MCF 10A (cell line): ENCODE data around the gene PRCD. TPM values are rescaled to one million over a fixed set of nuclear protein-coding genes. Genes with fewer than 3 reads are reported as not detected.
"Not testable (repeated sequence)": the region's sequence is repeated elsewhere in the genome, so short reads cannot be mapped to it uniquely, and the experiment has no call there.

ENCODE experiments used
- BruUV-seq: library from RNA; stranded (reverse); fragments of 400-500 nt; replicated peaks from 2 replicates; lab custom pipeline; 2021; lab: Mats Ljungman, UMichigan
- CTCF ChIA-PET: fragments of 300-600 bp; sonication (Branson Sonifier 250); formaldehyde crosslinking; extraction: SDS; loops from one replicate; lab custom pipeline; 2021; ENCODE audit warnings: antibody characterized with exemption, inconsistent platforms; lab: Yijun Ruan, JAX
- POLR2A ChIA-PET: fragments of 300-600, 350-650 bp; sonication (Branson Sonifier 250); formaldehyde crosslinking; extraction: SDS; loops from one replicate; lab custom pipeline; 2020; ENCODE audit warnings: antibody characterized with exemption, inconsistent platforms; lab: Yijun Ruan, JAX
- DNase-seq: peaks from one replicate; pipeline ENCODE4 v3.0.0-alpha.2; 2018; ENCODE audit not compliant: unreplicated experiment
- H3K27ac Mint-ChIP-seq: one replicate; pipeline ENCODE4 v1.8.0; 2022; ENCODE audit warnings: mild to moderate bottlenecking, low read depth, mixed read lengths; ENCODE audit not compliant: unreplicated experiment
- H3K27me3 Mint-ChIP-seq: one replicate; pipeline ENCODE4 v1.8.0; 2022; ENCODE audit warnings: mixed read lengths; ENCODE audit not compliant: insufficient read depth, unreplicated experiment
- H3K36me3 Mint-ChIP-seq: one replicate; pipeline ENCODE4 v1.8.0; 2022; ENCODE audit warnings: mild to moderate bottlenecking, moderate library complexity, mixed read lengths; ENCODE audit not compliant: insufficient read depth, unreplicated experiment
- H3K4me1 Mint-ChIP-seq: one replicate; pipeline ENCODE4 v1.8.0; 2022; ENCODE audit warnings: mixed read lengths; ENCODE audit not compliant: insufficient read depth, unreplicated experiment
- H3K4me3 Mint-ChIP-seq: one replicate; pipeline ENCODE4 v1.8.0; 2022; ENCODE audit warnings: mild to moderate bottlenecking, moderate library complexity, mixed read lengths; ENCODE audit not compliant: unreplicated experiment
- H3K9me3 Mint-ChIP-seq: one replicate; pipeline ENCODE4 v1.8.0; 2022; ENCODE audit warnings: mixed read lengths; ENCODE audit not compliant: unreplicated experiment
- intact Hi-C: fragments of 100-400 bp; cut with micrococcal nuclease; formaldehyde crosslinking; loops from 2 replicates; pipeline ENCODE4 v1.14.1; 2022
- total RNA-seq: library from RNA; stranded (reverse); gene quantifications from 2 replicates; pipeline ENCODE4 v1.2.3, GENCODE V29; 2022
- TF ChIP-seq, protein P1 (sequence below): fragments of 200-600 bp; IDR thresholded peaks from one replicate; pipeline ENCODE4 v1.8.0; 2022; ENCODE audit warnings: antibody characterized with exemption, mild to moderate bottlenecking; ENCODE audit not compliant: unreplicated experiment

PRCD gene
- total RNA-seq, 1 experiment from 2014 or later = not detected

GRCh38 chr17:76506408-76507345 lies 33.2 kb upstream of the PRCD start:
- Mint-ChIP-seq H3K27ac (no peak overlapping the region), H3K9me3 (no peaks in the 10 kb centered on the region), H3K27me3 (peaks cover 14% of the 10 kb centered on the region), H3K4me1 (peaks cover 8% of the 10 kb centered on the region), H3K36me3 (no peaks in the 10 kb centered on the region), H3K4me3 (no peak overlapping the region)
- BruUV-seq = no TSS peak
- CTCF ChIA-PET = interaction anchor here (0.5 to 11.5 kb wide), 29 partner anchors 8 to 539 kb away, joined by 3 to 134 read pairs (median 4); partner anchors contain the start of genes AANAT, SPHK1 and ST6GALNAC2
- TF ChIP-seq, protein P1, sequence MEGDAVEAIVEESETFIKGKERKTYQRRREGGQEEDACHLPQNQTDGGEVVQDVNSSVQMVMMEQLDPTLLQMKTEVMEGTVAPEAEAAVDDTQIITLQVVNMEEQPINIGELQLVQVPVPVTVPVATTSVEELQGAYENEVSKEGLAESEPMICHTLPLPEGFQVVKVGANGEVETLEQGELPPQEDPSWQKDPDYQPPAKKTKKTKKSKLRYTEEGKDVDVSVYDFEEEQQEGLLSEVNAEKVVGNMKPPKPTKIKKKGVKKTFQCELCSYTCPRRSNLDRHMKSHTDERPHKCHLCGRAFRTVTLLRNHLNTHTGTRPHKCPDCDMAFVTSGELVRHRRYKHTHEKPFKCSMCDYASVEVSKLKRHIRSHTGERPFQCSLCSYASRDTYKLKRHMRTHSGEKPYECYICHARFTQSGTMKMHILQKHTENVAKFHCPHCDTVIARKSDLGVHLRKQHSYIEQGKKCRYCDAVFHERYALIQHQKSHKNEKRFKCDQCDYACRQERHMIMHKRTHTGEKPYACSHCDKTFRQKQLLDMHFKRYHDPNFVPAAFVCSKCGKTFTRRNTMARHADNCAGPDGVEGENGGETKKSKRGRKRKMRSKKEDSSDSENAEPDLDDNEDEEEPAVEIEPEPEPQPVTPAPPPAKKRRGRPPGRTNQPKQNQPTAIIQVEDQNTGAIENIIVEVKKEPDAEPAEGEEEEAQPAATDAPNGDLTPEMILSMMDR = peak; percentile 92
- peak; percentile 74 for DNase-seq
- POLR2A ChIA-PET = interaction anchor here (0.6 to 1.6 kb wide), 9 partner anchors 8 to 54 kb away, joined by 3 to 18 read pairs (median 3); partner anchors contain the start of genes AANAT and UBE2O
- intact Hi-C loops = loop anchor here (1.0 to 5.0 kb wide), 4 partner anchors 40 to 204 kb away; no protein-coding TSS in a partner anchor

DNA sequence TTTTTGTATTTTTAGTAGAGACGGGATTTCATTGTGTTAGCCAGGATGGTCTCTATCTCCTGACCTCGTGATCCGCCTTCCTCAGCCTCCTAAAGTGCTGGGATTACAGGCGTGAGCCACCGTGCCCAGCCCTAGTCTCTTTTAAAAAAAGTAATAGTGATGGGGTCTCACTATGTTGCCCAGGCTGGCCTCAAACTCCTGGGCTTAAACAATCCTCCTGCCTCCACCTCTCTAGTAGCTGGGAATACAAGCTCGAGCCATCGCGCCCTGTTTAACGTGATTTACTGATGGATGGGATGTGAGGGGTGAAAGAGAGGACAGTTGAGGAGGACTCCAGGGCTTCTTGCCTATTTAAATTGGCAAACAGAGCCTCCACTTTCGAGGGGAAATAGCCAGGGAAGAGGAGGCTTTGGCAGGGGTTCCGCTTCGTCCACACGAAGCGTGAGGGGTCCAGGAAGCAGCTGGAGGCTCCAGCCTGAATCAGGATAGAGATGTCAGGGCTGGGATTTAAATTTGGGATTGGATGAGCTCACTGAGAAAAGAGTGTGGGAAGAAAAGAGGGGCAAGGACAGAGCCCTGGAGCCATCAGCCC lies 31.3 kb upstream of the PRCD start:
- H3K4me1 Mint-ChIP-seq, H3K4me3 Mint-ChIP-seq, H3K27ac Mint-ChIP-seq, H3K36me3 Mint-ChIP-seq, POLR2A ChIA-PET, H3K9me3 Mint-ChIP-seq, DNase-seq, BruUV-seq: not testable (repeated sequence)
- CTCF ChIA-PET = interaction anchor here (0.6 to 11.5 kb wide), 10 partner anchors 14 to 2000 kb away, joined by 3 to 134 read pairs (median 4); partner anchors contain the start of gene AANAT
- intact Hi-C loops = loop anchor here (5.0 kb wide), 1 partner anchor 206 kb away; no protein-coding TSS in a partner anchor
- H3K27me3 Mint-ChIP-seq = peaks cover 14% of the 10 kb centered on the region

GRCh38 chr17:76510831-76511244 lies 29.0 kb upstream of the PRCD start:
- peaks cover 14% of the 10 kb centered on the region for H3K27me3 Mint-ChIP-seq
- H3K27ac Mint-ChIP-seq = no peak overlapping the region
- no peak overlapping the region for H3K4me3 Mint-ChIP-seq
- POLR2A ChIA-PET = interaction anchor here (0.7 to 1.2 kb wide), 4 partner anchors 9 to 36 kb away, joined by 3 read pairs; no protein-coding TSS in a partner anchor
- CTCF ChIA-PET = interaction anchor here (0.9 to 11.5 kb wide), 5 partner anchors 9 to 52 kb away, joined by 3 to 134 read pairs (median 3); partner anchors contain the start of genes AANAT and RHBDF2
- TF ChIP-seq, protein P1 = no peak
- H3K36me3 Mint-ChIP-seq = no peaks in the 10 kb centered on the region
- DNase-seq = no peak
- intact Hi-C loops = no loop called here
- H3K4me1 Mint-ChIP-seq = peaks cover 5% of the 10 kb centered on the region
- H3K9me3 Mint-ChIP-seq = no peaks in the 10 kb centered on the region
- BruUV-seq = no TSS peak

GRCh38 chr17:76511668-76512365 lies 28.0 kb upstream of the PRCD start:
- no TSS peak for BruUV-seq
- CTCF ChIA-PET = interaction anchor here (0.6 to 11.5 kb wide), 11 partner anchors 10 to 415 kb away, joined by 3 to 134 read pairs (median 3); partner anchors contain the start of genes AANAT and RHBDF2
- intact Hi-C loops = no loop called here
- Mint-ChIP-seq H3K4me3 (no peak overlapping the region), H3K4me1 (peaks cover 5% of the 10 kb centered on the region), H3K27me3 (peaks cover 14% of the 10 kb centered on the region), H3K36me3 (no peaks in the 10 kb centered on the region), H3K27ac (no peak overlapping the region), H3K9me3 (no peaks in the 10 kb centered on the region)
- POLR2A ChIA-PET = interaction anchor here (0.9 to 1.5 kb wide), 5 partner anchors 11 to 48 kb away, joined by 3 to 5 read pairs (median 3); no protein-coding TSS in a partner anchor
- DNase-seq = no peak
- TF ChIP-seq, protein P1 = no peak
